ENCODE data around the gene SOST.
A peak's percentile ranks its signal among the peaks of the same experiment; 100 is the strongest.
"Not testable (repeated sequence)": the region's sequence is repeated elsewhere in the genome, so short reads cannot be mapped to it uniquely, and the experiment has no call there.

SOST gene

DNA sequence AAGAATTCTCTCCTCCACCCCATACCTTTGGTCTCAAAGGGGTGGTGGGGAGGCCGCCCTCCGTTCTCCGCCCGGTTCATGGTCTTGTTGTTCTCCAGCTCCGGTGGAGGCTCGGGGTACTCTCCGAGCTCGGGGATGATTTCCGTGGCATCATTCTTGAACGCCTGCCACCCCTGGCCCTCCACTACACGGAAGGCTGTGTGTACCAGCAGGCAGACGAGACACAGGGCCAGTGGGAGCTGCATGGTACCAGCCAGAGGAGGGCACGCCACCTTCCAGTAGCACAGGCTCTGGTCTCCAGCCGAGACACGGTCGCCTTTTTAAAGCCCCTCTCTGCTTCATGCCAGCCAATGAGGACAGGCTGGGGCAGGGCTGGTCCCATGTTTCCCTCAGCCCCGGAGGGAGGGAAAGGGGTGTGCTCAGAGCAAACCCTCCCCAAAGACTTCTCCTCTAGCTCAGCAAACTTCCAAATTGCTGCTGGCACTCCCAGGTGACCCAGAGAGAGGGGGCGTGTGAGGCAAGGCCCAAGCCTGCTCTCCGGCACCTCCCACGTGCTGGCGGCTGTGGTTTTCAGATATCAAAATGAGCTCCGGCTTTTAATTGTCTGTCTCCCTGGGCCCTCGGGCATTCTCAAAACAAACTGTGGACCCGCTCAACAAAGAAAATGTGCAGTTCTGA lies at the start of gene SOST:
SOST (minus strand) TSS at position 295 of the 678 bp plus-strand sequence; CDS start at position 245, 50 bp downstream.
- peak; percentile 81 for DNase-seq

DNA sequence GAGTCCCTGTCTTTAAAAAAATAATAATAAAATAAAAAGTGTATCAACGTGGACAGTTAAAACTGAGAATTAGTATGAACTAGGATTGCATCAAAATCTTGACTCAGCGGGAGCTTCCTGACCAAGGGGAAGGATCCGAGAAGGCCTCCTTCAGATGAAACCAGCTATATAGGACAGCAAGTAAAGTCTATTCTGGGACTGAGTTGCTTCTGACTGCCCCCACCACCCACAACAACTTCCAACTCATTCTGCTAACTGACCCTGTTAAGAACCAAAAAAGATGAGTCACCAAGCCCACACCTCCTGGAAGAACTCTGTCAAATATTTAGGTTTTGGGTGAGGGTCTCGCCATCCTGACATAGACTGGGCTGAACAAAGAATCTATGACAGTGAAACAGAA lies 49.5 kb upstream of the SOST start:
- DNase-seq = no peak

DNA sequence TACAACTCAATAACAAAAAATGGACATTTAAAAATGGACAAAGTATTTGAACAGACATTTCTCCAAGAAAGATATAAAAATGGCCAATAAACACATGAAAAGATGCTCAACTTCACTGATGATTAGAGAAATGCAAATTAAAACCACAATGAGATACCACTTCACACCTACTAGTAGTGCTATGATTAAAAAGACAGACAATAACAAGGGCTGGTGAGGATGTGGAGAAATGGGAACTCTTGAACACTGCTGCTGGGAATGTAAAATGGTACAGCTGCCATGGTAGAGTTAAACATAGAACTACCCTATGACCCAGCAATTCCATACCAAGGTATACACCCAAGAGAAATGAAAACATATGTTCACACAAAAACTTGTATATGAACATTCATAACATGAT lies 46.5 kb upstream of the SOST start:
- no peak for DNase-seq

DNA sequence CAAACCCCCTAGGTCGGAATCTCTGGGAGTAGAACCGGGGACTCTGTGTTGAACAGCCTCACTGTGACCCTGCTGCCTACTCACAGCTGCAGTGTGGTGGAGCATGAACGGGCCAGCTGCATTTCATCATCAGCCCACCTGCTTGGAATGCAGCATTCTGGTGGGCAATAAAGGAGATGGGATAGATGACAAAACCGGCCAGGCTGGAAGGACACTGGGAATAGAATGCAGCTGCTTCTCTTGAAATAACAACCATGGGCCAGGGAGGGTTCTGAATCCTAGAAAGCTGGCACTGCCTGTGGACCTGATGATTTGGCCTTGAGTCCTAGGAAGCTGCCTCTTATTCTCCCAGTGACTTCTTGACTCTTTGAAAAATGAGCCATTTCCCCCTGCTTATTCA lies 45.2 kb upstream of the SOST start:
- no peak for DNase-seq

DNA sequence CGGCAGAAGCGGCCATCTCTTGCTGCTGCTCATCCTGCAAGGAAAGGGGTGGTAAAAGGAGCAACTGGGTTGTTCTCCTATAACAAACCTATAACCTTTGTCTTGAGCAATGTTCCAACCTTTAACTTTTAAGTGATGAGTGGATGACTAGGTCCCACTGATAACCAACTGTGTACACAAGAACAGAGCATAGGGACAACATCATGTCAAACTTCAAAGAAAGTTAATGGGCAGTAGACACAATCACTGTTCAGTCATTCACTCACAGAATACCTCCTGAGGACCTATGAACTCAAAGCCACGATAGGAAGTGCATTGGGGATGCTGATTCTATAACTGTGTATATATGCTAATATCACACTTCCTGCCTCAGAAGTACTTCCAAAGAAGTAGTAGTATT lies 43.3 kb upstream of the SOST start:
- DNase-seq = no peak

DNA sequence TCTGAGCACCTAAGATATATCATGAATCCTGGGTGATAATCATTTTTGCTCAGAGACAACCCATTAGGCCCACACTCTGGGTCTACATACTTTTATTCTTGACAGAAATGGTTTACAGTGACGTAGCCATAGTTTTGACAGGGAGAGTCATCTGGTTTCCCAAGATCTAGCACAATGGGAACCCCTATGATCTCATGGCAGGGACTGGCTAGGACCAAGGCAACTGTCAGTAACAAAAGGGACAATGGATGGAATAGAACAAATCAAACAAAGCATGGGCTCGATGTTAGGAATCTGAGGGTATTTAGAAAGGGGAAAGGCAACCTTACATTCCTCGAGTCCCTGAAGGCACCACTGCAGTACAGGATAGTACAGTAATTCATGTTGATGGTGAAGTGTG lies 42.1 kb upstream of the SOST start:
- DNase-seq = no peak

DNA sequence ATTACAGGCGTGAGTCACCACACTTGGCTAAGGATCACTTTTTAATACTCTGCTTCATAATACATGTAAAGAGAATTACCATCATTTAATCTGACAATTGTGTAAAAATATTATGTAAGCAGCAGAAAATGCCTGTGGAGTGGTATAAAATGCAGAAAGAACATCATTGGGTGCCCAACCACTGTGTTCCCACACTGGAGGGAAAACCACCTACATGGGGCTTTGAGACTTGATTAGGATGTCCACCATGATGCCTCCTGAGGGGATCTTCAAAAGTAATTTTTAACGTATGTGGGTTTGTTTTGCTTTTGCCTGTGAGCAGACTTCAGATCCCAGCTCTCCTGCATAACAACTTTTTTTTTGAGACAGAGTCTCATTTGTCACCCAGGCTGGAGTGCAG lies 40.5 kb upstream of the SOST start:
- no peak for DNase-seq

DNA sequence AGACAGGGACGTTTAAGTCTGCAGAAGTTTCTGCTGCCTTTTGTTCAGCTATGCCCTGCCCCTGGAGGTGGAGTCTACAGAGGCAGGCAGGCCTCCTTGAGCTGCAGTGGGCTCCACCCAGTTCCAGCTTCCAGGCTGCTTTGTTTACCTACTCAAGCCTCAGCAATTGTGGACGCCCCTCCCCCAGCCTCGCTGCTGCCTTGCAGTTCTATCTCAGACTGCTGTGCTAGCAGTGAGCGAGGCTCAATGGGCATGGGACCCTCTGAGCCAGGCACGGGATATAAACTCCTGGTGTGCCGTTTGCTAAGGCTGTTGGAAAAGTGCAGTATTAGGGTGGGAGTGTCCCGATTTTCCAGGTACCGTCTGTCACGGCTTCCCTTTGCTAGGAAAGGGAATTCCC lies 39.4 kb upstream of the SOST start:
- DNase-seq = not testable (repeated sequence)

DNA sequence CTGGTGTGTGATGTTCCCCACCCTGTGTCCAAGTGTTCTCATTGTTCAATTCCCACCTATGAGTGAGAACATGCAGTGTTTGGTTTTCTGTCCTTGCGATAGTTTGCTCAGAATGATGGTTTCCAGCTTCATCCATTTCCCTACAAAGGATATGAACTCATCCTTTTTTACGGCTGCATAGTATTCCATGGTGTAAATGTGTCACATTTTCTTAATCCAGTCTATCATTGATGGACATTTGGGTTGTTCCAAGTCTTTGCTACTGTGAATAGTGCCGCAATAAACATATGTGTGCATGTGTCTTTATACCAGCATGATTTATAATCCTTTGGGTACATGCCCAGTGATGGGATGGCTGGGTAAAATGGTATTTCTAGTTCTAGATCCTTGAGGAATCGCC lies 34.1 kb upstream of the SOST start:
- not testable (repeated sequence) for DNase-seq

DNA sequence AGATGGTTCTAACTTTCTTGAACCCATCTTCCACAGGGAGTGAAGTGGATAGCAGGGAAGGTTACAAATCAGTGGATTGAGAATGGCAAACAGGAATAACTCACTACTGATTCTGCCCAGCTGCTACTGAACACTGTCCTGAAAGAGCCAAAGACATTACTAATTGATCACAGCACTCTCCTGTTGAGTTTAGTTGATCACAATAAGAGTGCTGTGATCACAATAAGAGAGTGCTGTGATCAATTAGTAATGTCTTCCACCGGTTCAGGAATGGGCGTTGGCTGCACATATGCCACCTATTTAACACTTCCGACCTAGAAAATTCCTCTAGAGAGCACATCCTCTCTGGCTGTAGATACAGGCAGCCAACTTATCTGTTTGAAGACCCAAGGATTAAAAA lies 33.0 kb upstream of the SOST start:
- DNase-seq = peak; percentile 88

DNA sequence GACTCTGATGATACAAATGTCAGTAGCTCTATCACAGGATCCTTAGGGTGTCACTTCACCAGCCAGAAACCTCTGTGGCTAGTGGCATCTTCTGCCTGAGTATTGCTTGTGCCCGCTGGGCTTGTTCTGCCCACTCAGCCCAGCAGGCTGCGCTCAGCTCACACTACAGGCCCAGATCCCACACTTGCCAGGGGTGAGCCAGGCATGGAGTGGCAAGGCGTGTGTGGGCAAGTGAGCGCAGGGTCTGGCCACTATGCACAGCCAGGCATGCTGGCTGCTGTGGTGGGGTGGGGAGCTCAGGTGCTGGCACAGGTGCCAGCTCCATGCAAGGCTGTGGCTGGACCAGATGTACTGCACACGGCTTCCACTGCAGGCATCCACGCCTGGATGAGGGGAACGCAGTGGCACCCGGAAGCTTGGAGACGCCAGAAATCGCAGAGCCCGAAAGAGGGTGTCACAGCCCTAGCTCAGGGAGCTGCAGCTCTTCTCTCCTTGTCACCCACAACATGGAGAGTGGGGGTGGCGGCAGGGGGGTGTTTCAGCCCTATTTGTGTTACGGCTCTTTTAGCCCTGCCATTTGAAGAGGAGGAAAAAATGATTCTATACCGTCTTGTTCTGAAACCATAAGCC lies 31.8 kb upstream of the SOST start:
- no peak for DNase-seq

DNA sequence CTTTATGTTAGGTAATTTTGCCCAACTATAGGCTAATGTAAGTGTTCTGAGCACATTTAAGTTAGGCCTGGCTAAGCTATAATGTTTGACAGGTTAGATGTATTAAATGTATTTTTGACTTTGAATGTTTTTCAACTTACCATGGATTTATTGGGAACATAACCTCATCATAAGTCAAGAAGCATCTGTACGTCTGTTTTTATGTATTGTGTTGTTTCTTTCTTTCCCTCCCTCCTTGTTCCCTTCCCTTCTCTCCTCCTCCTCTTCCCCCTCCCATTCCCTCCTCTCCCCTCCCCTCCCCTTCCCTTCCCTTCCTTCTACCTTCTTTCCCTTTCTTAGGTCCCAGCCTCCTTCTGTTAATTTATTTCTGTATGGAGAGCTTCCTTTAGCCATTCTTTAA lies 30.9 kb upstream of the SOST start:
- no peak for DNase-seq

DNA sequence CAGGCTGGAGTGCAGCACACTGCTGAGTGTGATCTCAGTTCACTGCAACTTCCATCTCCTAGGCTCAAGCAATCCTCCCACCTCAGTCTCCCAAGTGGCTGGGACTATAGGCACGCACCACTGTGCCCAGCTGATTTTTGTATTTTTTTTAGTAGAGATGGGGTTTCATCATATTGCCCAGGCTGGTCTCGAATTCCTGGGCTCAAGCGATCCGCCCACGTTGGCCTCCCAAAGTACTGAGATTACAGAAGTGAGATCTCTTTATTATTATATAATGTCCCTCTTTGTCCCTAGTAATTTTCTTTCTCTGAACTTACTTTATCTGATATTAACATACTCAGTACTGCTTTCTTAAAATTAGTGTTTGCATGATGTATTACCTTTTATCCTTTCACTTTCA lies 29.9 kb upstream of the SOST start:
- no peak for DNase-seq

DNA sequence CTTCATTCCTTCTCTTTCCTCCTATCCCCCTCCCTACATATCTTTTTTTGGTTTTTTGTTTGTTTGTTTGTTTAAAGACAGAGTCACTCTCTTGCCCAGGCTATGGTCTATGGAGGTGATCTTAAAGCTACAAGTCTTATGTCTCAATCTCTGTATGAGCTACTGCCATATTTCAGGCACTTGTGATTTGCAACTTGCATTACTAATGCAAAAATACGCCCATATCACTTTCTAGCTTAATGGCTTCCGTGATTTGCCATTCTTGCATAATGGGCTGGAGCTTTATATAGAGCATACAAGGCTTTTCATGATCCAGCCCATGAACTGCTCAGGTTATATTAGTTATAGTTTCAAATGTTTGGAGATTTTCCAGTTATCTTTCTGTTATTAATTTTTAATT lies 29.1 kb upstream of the SOST start:
- no peak for DNase-seq

DNA sequence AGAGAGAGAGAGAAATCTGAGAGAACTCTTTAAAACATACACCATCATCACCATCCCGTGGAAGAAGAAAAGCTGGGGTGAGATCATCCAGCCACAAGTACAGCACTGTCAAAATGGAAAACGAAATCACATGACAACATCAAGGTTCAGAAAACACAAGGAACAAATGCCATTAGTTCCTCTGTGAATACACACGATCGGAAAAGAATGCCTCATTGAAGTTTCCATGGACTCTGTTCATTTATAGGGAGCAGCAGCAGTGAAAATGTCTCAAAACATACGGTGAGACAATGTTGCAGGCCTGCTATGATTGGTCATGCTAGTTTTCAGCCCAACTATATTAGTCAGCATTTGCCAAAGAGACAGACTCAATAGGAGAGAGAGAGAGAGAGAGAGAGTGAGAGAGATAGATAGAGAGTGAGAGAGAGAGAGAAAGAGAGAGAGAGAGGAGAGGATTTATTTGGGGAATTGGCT lies 26.1 kb upstream of the SOST start:
- DNase-seq = no peak

DNA sequence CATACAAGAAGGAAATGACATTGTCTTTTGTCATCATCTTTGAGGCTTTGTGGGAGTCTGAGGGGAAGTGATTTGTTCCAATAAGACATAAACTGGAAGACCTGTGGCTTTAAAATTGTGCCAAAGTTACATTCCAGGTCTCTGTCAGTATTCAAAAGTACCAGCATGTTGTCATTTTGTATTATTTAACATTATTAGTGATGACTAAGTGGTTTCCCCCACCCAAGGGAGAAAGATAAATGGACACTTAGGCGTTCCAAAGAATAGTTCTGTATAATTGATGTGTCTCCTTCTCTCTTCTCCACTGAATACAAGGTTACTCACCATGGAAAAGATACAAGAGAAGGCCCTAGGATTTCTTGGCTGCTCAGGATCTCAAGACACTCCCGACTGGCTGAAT lies 25.5 kb upstream of the SOST start:
- DNase-seq = no peak

DNA sequence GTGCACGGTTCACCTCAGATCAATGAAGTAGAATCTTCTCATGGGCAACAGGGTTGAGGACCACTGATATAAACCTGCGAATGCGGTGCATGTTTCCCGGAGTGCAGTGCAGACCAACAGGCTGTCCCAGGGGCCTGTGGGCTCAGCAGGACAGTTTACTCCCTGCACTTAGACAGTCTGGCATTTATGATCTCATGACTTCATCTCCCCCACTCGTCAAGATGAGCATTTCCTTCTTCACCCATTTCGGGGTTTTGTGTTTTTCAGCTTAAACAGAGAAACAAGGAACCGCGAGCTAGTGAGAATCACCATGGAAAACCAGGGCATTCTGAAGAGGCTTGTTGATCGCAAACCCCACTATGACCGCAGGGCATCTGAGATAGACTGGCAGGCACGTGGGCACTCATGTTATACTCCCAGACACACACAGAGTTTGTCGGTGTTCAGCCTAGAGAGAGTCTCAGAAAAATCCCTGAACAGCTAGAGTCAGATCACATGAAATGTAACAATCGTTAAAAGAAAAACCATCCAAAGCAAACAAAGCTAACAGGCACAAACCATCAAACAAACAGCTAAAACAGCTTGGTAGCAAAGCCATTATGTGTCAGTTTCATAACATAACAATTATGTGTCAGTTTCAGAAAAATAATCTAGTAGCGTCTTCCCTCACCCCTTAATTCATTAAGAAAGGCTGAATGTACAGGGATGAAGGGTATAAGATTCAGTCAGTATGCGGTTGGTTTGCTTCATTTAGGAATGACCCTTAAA lies 24.5 kb upstream of the SOST start:
- no peak for DNase-seq

DNA sequence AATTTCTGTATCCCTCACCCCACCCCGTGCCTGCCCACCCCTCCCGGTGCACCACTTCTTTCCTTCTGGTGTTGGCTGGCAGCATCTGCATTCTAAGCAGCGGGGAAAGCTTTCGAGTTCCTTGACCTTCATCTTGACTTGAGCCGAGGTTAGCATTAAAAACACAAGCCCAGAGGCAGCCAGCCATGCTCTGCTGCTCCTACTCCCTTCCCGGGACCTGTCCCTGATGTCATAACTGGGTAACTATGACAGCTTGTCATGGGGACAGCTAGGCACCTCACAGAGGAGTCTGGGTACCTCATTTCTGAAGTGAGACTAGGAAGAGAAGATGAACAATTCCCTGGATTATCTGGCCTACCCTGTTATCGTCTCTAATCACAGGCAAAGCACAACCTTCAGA lies 21.5 kb upstream of the SOST start, which contains the start of gene CFAP97D1:
CFAP97D1 (plus strand) TSS at position 301 of the 400 bp plus-strand sequence; CDS start at position 329, 28 bp downstream.
- no peak for DNase-seq

DNA sequence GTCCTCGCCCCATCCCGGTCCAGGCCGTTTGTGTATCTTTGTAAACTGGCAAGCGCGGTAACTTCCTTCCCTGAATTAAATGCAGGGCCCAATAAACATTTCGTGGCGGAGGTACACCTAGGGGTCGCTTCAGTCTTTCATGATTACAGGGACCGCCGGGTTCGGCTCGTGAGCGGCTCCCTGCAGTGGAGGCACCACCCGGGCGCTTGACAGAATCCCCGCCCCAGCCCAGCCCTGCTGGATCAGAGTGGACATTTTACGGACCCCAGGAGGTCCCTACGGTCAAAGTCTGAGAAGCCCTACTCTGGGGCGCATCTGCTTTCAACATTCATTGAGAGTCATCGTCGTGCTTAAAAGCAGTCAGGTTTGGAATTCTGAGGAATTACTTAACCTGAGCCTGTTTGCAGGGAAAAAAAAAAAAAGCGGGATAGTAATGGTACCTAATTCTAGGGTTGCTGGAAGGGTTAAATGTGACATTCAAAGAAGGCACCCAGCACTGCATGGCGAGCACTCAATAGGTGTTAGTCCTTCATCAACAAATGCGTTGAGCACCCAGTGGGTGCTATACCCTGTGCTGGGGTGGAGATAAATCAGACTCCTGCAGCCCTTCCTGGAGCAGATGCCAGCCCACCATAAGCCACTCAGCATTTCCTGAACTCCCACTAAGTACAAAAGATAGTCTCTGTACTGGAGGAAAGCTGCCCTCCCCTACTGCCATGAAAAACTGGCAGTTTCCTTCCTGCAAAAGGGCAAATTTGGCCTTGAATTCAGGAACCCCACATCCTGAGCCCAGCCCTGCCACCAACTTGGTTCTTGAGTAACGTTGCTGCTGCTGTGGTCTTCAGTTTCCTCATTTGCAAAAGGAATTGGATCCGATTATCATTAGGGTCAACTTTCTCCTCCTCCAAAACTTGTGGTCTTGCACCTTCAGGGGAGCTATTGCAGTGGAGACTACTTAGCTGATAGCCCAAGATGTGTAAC lies 20.8 kb upstream of the SOST start:
- peak; percentile 50 for DNase-seq

DNA sequence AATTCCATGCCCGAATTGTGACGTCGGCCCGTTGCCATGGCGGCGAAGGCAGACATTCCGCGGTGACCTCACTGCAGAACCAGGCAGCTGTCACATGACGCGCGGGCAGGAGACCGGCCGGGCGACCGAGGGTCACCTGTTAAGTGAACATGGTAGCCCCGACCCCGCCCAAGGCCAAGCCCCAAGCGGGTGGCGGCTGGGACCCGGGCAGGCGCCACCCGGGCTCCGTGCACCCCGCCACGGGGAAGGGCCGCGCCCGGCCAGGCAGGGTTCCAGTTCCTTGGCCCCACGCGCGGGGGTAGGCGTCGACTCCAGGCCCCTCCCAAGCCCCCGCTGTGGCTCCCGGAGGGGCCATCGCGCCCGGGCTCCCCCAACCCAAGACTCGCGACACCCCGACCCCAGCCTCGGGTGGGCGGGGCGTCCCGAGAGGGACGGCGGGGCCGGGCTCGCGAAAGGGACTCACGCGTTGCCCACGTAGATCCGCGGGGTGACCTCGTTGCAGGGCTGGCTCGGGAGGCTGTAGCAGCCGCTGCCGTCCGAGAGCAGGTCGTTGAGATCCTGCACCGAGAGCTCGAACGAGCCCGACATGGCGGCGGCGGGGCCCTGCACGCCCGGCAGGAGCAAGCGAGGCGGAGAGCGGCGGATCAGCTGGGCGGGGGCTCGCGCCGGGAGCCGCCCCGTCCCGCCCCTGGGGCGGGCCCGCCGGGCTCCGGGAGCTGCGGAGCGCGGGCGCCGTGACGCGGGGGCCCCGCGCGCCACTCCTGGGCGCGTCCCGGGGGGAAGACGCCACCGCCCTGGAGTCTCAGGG lies 19.9 kb upstream of the SOST start, which contains the start of gene DUSP3:
DUSP3 (minus strand) TSS at position 641 of the 808 bp plus-strand sequence; CDS start at position 588, 53 bp downstream.
- peak; percentile 82 for DNase-seq
